ENCODE data around the gene USP17L20.
"Not testable (repeated sequence)": the region's sequence is repeated elsewhere in the genome, so short reads cannot be mapped to it uniquely, and the experiment has no call there.

USP17L20 gene

GRCh38 chr4:9257824-9258223 is at the start of gene USP17L20:
USP17L20 (plus strand) TSS chr4:9258124; CDS start chr4:9258124, 0 bp downstream.
- DNase-seq (ENCODE audit: low spot score), result not testable (repeated sequence)

GRCh38 chr4:9210357-9210756 is 47.6 kb upstream of the USP17L20 start, which contains the start of gene USP17L10:
USP17L10 (plus strand) TSS chr4:9210657; CDS start chr4:9210657, 0 bp downstream.
- not testable (repeated sequence) for DNase-seq (ENCODE audit: low spot score)

GRCh38 chr4:9214701-9215100 is 43.2 kb upstream of the USP17L20 start:
- DNase-seq (ENCODE audit: low spot score), result not testable (repeated sequence)

- not testable (repeated sequence) for DNase-seq (ENCODE audit: low spot score)
Observed at GRCh38 chr4:9215105-9215504, 42.8 kb upstream of the USP17L20 start, which contains the start of gene USP17L11. USP17L11 (plus strand) TSS chr4:9215405; CDS start chr4:9215405, 0 bp downstream.

GRCh38 chr4:9219852-9220251 is 38.1 kb upstream of the USP17L20 start, which contains the start of gene USP17L12:
USP17L12 (plus strand) TSS chr4:9220152; CDS start chr4:9220152, 0 bp downstream.
- not testable (repeated sequence) for DNase-seq (ENCODE audit: low spot score)

- DNase-seq (ENCODE audit: low spot score), result not testable (repeated sequence)
Observed at GRCh38 chr4:9224596-9224995, 33.3 kb upstream of the USP17L20 start, which contains the start of gene USP17L13. USP17L13 (plus strand) TSS chr4:9224896; CDS start chr4:9224896, 0 bp downstream.

GRCh38 chr4:9230249-9230648 is 27.7 kb upstream of the USP17L20 start:
- DNase-seq (ENCODE audit: low spot score), result not testable (repeated sequence)

GRCh38 chr4:9234085-9234484 is 23.8 kb upstream of the USP17L20 start, which contains the start of gene USP17L15:
USP17L15 (plus strand) TSS chr4:9234385; CDS start chr4:9234385, 0 bp downstream.
- not testable (repeated sequence) for DNase-seq (ENCODE audit: low spot score)

- DNase-seq (ENCODE audit: low spot score), result not testable (repeated sequence)
Observed at GRCh38 chr4:9238461-9238860, 19.5 kb upstream of the USP17L20 start.

GRCh38 chr4:9243579-9243978 is 14.3 kb upstream of the USP17L20 start, which contains the start of gene USP17L17:
USP17L17 (plus strand) TSS chr4:9243879; CDS start chr4:9243879, 0 bp downstream.
- not testable (repeated sequence) for DNase-seq (ENCODE audit: low spot score)

GRCh38 chr4:9247953-9248680 is 9.8 kb upstream of the USP17L20 start, which contains the start of gene USP17L18:
USP17L18 (plus strand) TSS chr4:9248630; CDS start chr4:9248630, 0 bp downstream.
- not testable (repeated sequence) for DNase-seq (ENCODE audit: low spot score)

GRCh38 chr4:9253078-9253477 is 4.8 kb upstream of the USP17L20 start, which contains the start of gene USP17L19:
USP17L19 (plus strand) TSS chr4:9253378; CDS start chr4:9253378, 0 bp downstream.
- DNase-seq (ENCODE audit: low spot score), result not testable (repeated sequence)

- DNase-seq (ENCODE audit: low spot score), result not testable (repeated sequence)
Observed at GRCh38 chr4:9262572-9262971, 4.6 kb downstream of the USP17L20 start, which contains the start of gene USP17L21. USP17L21 (plus strand) TSS chr4:9262872; CDS start chr4:9262872, 0 bp downstream.

GRCh38 chr4:9267319-9267718 is 9.4 kb downstream of the USP17L20 start, which contains the start of gene USP17L22:
USP17L22 (plus strand) TSS chr4:9267619; CDS start chr4:9267619, 0 bp downstream.
- DNase-seq (ENCODE audit: low spot score), result not testable (repeated sequence)

GRCh38 chr4:9271719-9272118 is 13.8 kb downstream of the USP17L20 start:
- DNase-seq (ENCODE audit: low spot score), result not testable (repeated sequence)
